LNCaP clone FGC (cell line): ENCODE measurements around the gene CCDC106.

Experiments used
- DNase-seq: peaks from one replicate; pipeline ENCODE4 v3.0.0-alpha.2; 2011; ENCODE audit warnings: low read depth
- H3K4me3 ChIP-seq: 2 replicates; pipeline ENCODE4 v1.5.1; 2011; ENCODE audit warnings: mild to moderate bottlenecking, low read depth, low read length, control low read depth
- TF ChIP-seq, protein P1 (sequence below): IDR thresholded peaks from 2 replicates; pipeline ENCODE4 v1.5.1; 2012; ENCODE audit warnings: mild to moderate bottlenecking; ENCODE audit not compliant: control insufficient read depth, insufficient read depth; ENCODE audit errors: extremely low read depth

CCDC106 gene

DNA sequence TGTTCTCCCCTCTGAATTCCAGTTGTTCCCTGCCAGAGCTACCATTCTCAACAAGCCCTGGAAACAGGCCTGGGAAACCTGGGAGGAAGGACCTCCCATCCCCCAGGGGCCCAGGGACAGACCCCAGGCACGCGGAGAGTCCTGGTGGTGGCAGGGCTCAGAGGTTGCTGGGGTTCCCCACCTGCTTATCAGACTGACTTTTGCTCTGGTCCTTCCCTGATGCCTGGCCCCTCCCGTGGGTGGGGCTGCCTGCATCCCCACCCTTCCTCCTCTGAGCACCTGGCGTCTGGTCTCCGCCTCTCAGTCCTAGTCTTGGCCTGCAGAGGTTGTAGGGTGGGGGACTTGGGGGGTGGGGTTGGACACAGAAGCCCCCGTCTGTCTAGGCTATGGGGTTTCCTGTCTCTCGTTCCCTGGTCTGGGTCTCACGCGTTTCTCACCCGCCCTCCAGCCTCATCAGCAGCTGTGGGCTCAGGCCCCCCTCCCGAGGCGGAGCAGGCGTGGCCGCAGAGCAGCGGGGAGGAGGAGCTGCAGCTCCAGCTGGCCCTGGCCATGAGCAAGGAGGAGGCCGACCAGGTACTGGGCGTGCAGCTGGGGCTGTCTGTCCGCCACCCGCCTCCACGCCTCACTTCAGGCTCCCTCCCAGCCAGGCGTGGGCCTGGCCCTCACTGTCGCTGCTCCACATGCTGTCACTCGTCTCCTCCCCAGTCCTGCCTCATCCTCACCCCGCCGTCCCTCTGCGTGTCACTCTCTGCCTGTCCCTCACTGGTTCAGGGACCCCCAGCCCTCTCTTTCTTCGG, 40.6 kb downstream of the CCDC106 start:
- H3K4me3 ChIP-seq, result no peak overlapping the region
- TF ChIP-seq, protein P1, sequence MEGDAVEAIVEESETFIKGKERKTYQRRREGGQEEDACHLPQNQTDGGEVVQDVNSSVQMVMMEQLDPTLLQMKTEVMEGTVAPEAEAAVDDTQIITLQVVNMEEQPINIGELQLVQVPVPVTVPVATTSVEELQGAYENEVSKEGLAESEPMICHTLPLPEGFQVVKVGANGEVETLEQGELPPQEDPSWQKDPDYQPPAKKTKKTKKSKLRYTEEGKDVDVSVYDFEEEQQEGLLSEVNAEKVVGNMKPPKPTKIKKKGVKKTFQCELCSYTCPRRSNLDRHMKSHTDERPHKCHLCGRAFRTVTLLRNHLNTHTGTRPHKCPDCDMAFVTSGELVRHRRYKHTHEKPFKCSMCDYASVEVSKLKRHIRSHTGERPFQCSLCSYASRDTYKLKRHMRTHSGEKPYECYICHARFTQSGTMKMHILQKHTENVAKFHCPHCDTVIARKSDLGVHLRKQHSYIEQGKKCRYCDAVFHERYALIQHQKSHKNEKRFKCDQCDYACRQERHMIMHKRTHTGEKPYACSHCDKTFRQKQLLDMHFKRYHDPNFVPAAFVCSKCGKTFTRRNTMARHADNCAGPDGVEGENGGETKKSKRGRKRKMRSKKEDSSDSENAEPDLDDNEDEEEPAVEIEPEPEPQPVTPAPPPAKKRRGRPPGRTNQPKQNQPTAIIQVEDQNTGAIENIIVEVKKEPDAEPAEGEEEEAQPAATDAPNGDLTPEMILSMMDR, result no peak
- DNase-seq, result no peak

DNA sequence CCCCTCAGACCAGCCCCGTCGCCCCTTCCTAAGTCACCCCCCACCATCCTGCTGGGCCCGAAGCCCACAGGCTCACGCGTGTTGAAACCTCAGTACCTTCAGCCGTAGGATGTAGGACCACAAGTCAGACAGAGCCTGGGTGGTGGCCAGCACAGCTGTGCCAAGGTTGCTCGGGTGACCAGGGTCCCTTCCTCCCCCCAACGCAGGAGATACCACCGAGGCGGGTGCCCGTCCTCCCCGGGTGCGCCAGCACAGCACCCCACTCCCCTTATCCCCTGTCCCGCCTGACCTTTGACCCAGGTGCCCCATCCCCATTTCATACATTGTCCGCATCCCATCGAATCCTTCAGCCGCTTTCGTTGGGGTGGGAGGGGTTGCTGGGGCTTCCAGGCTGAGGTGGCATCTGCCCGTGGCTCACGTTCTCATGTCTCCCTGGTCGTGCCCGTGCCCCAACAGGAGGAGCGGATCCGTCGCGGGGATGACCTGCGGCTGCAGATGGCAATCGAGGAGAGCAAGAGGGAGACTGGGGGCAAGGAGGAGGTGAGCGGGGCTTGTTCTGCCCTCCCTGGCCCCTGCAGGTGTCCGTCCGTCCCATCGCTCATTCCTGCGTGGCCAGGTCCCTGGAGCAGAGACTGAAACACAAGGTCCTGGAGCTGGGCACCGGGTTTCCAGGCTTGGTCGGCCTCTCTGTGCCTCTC, 41.5 kb downstream of the CCDC106 start:
- TF ChIP-seq, protein P1, result no peak
- no peak overlapping the region for H3K4me3 ChIP-seq
- no peak for DNase-seq

DNA sequence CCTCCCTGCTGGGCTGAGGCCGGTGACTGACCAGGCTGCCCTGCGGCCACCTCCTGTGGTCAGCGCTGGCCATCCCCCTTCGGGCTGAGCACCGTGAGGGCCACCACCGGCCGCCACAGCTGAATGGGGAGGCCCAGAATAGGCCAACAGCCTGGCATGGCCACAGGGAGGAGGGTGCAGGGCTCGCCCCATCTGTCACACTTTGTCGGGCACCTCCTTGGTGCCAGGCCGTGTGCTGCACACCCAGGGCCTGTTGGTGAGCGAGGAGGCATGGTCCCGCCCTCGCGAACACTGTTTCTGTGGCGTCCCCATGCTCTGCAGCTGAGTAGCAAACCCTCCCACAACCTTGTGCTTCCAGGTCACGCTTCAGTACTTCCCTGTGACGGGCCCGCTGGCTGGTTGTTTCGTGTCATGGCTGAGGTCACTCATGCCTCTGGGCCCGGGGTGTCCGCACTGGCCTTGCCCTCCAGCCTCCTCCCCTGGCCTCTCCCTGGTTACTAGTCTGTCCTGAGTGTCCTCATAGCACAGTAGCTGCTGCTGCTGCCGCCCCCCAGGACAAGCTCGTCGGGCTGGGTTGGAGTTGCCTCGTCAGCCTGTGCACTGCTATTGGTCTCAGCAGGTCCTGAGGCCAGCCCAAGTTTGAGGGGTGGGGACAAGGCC, 42.2 kb downstream of the CCDC106 start:
- no peak for DNase-seq
- TF ChIP-seq, protein P1, result no peak
- no peak overlapping the region for H3K4me3 ChIP-seq

DNA sequence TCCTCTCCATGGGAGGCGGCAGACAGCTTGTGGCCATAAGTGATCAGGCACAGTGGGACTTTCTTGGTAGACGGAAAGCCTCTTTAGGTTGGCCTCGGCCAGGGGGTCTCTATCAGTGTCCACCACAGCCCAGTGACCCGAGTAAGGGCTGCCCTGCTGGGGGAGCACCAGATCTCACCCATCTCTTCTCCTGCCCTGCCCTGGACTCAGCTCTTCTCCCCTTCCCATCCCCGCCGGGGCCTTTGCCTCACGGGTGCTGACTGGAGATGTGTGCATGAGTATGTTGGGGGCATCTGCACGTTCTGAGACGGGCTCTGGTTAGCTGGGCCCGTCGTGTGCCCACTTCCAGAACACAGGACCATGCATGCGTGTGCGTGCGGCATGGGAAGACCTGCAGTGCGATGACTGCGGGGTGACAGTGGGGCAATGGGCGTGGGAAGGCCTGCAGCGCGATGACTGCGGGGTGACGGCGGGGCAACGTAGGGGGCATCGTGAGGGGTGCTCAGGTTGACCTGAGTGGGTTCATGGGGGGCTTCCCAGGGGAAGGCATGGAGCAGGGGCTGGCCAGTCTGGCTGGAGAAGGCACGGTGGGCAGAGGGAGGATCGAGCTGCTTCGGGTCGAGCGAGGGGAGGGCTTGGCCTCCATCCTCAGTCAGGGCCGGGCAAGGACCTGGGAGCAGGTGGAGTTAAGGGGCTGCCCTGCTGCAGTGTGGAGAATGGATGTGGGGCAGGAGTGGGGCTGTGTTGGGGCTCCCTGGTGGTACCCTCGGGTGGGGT, 42.9 kb downstream of the CCDC106 start:
- no peak for DNase-seq
- TF ChIP-seq, protein P1, result no peak
- H3K4me3 ChIP-seq, result no peak overlapping the region

DNA sequence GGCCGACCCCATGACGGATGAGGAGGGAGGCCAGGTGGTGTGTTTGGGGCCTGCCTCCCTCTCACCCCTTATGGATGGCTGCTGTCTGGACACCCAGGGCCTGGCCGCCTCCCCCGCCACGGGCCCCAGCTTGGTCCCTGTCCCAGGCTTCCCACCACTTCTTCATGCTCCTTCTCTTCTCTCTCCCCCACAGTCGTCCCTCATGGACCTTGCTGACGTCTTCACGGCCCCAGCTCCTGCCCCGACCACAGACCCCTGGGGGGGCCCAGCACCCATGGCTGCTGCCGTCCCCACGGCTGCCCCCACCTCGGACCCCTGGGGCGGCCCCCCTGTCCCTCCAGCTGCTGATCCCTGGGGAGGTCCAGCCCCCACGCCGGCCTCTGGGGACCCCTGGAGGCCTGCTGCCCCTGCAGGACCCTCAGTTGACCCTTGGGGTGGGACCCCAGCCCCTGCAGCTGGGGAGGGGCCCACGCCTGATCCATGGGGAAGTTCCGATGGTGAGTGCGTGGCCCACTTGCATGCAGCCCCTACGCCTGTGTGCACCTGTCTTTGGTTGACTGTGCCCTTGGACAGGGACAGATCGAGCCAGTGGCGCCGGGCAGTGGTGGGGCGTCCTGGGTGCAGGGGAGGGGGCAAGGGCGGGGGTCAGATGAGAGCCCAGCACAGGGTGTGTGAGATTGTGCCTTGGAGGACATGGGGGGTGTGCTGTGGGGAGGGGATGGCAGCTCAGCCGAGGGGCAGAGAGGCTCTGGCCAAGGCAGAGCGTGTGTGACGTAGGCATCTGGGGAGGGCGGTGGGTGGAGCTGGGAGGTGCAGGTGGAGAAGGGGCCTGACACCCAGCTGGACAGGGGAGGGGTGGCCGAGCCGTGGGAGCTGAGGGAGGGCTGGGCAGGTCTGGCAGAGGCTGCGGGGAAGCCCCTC, 43.8 kb downstream of the CCDC106 start:
- TF ChIP-seq, protein P1, result no peak
- DNase-seq, result no peak
- no peak overlapping the region for H3K4me3 ChIP-seq

DNA sequence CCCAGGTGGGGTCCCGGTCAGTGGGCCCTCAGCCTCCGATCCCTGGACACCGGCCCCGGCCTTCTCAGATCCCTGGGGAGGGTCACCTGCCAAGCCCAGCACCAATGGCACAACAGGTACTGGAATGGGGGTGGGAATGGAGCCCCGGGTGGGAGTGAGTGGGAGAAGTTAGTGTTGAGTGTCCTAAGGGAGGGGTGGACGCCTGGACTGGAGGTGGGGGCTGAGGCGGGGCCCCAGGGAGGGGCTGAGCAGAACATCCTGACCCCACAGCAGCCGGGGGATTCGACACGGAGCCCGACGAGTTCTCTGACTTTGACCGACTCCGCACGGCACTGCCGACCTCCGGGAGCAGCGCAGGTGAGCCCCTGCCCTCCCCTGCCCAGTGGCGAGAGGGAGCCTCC, 44.7 kb downstream of the CCDC106 start:
- no peak for DNase-seq
- TF ChIP-seq, protein P1, result no peak
- no peak overlapping the region for H3K4me3 ChIP-seq
